WI38 (cell line): ENCODE results near the gene CYTH2.
A peak's percentile ranks its signal among the peaks of the same experiment; 100 is the strongest.

Experiments
- H3K4me3 ChIP-seq: 2 replicates; pipeline ENCODE4 v1.5.1; 2011; ENCODE audit warnings: low read depth, mild to moderate bottlenecking, control low read depth, low read length
- TF ChIP-seq, protein P1 (sequence below): IDR thresholded peaks from 2 replicates; pipeline ENCODE4 v1.5.1; 2012; ENCODE audit warnings: low read depth, mild to moderate bottlenecking, control low read depth, low read length

Gene CYTH2, protein sequence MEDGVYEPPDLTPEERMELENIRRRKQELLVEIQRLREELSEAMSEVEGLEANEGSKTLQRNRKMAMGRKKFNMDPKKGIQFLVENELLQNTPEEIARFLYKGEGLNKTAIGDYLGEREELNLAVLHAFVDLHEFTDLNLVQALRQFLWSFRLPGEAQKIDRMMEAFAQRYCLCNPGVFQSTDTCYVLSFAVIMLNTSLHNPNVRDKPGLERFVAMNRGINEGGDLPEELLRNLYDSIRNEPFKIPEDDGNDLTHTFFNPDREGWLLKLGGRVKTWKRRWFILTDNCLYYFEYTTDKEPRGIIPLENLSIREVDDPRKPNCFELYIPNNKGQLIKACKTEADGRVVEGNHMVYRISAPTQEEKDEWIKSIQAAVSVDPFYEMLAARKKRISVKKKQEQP

GRCh38 chr19:48469289-48469881 is at the start of gene CYTH2:
Gene CYTH2, plus strand, starts transcription at chr19:48469369. Its CDS starts 139 bp downstream, at chr19:48469508.
- TF ChIP-seq, protein P1, sequence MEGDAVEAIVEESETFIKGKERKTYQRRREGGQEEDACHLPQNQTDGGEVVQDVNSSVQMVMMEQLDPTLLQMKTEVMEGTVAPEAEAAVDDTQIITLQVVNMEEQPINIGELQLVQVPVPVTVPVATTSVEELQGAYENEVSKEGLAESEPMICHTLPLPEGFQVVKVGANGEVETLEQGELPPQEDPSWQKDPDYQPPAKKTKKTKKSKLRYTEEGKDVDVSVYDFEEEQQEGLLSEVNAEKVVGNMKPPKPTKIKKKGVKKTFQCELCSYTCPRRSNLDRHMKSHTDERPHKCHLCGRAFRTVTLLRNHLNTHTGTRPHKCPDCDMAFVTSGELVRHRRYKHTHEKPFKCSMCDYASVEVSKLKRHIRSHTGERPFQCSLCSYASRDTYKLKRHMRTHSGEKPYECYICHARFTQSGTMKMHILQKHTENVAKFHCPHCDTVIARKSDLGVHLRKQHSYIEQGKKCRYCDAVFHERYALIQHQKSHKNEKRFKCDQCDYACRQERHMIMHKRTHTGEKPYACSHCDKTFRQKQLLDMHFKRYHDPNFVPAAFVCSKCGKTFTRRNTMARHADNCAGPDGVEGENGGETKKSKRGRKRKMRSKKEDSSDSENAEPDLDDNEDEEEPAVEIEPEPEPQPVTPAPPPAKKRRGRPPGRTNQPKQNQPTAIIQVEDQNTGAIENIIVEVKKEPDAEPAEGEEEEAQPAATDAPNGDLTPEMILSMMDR = no peak

GRCh38 chr19:48421548-48421947 is 47.6 kb upstream of the CYTH2 start:
- TF ChIP-seq, protein P1 = no peak
- H3K4me3 ChIP-seq = no peak overlapping the region

More at GRCh38 chr19:48469289-48469881, at the start of gene CYTH2:
- H3K4me3 ChIP-seq = peak within 1 kb of the TSS; percentile 88

DNA sequence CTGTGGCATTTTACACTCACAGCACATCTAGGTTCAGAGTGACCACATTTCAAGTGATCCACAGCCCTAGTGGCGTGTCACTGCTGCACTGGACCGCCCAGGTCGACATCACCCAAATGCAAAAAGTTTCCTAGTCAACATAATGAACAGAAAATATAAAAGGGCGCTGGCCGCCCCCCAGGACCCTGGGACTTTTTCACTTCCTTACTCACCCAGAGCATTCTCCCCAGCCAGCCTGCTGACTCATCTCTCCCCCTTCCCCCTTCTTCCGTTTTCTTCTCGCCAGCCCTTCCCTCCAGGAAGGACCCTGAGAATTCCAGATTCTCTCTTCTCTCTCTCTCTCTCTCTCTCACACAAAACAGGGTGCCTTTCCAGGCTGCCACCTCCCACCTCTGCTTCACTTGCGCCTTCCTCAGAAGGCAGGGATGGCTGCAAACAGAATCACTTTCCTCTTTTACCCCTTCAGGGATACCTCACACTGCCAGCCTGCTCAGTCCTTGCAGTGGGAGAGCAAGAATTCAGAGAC is 44.4 kb upstream of the CYTH2 start:
- peak overlapping the region; percentile 20; the same call in 1 of the 2 replicates for H3K4me3 ChIP-seq
- TF ChIP-seq, protein P1 = no peak

DNA sequence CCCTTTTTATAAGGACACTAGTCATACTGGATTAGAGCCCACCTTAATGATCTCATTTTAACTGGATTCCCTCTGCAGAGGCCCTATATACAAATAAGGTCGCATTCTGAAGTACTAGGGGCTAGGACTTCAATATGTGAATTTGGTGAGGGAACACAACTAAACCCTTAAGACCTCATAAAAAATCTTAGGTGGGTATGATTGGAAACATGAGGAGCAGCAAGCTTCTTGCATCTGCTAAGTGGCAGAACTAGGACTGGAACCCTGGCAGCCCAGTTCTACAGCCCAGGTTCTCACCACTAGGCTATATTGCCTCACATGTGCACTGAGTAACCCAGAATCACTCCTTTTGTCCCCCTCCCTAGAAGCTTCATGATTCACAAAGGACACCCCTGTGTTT is 40.5 kb upstream of the CYTH2 start:
- no peak overlapping the region for H3K4me3 ChIP-seq
- TF ChIP-seq, protein P1 = no peak

GRCh38 chr19:48433337-48433736 is 35.8 kb upstream of the CYTH2 start:
- TF ChIP-seq, protein P1 = no peak
- no peak overlapping the region for H3K4me3 ChIP-seq

GRCh38 chr19:48436586-48436985 is 32.6 kb upstream of the CYTH2 start:
- H3K4me3 ChIP-seq = no peak overlapping the region
- TF ChIP-seq, protein P1 = no peak

- no peak overlapping the region for H3K4me3 ChIP-seq
- TF ChIP-seq, protein P1 = no peak
These were observed 27.7 kb upstream of the CYTH2 start for GRCh38 chr19:48441360-48442050.
